HG03280 (cell line): ENCODE measurements around the gene ABCA1.
"Not testable (repeated sequence)": the region's sequence is repeated elsewhere in the genome, so short reads cannot be mapped to it uniquely, and the experiment has no call there.

ENCODE experiments used
- ATAC-seq: cut with Tn5 transposase; IDR thresholded peaks from one replicate; pipeline ENCODE4 v1.9.1; 2021; ENCODE audit warnings: mild to moderate bottlenecking, moderate library complexity; ENCODE audit not compliant: unreplicated experiment

The ABCA1 gene

DNA sequence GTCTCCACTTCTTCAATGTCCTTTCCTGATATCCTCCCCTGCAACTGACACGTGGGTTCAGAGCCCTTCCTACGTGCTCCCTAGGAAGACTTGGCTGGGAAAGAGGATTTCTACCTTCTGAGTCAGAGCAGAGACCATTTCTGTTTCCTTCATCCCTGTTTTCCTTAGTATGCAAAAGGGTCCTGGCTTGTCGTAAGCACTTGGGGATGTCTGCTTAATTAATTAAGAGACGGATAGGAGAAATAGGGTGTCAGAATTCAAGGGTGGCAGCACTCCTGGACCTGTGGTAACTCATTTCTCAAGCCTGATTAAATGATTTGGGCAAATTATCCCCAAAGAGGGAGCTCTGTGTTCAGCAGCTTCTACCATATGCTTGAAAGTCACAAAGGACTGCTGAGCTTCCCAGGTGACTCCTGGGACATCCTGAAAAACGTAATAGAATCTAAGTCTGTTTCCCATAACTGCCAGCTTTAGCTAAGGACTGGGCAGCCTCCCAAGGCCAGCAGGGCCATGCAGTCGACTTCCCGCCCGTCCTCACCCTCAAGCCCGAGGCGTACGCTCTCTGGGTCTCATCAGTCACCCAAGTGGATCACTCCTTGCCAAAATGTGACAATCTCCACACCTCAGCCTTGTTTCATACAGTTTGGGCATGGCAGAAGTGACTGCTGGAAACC lies 20.5 kb downstream of the ABCA1 start:
- no peak for ATAC-seq

DNA sequence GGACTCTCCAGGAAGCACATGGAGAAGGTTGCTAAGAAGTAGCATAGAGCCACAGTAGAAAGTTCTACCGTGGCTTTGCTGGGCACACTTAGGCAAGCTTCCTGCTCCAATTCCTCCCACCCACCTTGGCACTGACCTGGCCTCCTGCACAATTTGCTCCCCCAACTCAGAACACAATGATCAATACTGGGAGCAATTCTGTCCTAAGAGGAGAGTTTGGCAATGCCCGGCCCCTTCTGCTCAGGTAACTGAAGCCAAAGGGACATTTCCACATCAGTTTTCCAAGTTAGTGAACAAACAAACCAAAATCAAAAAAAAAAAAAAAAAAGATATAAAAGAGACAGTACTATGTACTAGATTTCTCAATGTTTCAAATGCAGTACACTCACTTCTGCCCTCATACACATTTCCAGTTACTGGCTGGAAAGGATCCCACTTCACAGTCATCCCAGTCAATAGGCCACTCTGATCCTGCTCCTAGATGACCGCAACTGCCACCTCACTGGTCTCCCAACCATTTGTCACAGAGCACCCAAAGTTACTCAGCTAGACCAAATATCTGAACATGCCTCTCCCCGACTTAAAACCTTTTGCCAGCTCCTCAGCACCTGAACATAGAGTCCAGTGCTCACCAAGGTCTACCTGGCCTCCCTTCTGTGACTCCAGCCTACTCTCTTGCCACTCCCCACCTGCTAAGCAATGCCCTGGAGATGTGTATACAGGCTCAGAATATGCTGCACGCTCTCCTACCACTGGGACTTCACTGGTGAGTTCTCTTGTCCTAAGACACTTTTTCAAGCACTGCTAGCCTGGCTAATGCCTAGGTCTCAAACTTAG lies 21.3 kb downstream of the ABCA1 start:
- ATAC-seq, result no peak

DNA sequence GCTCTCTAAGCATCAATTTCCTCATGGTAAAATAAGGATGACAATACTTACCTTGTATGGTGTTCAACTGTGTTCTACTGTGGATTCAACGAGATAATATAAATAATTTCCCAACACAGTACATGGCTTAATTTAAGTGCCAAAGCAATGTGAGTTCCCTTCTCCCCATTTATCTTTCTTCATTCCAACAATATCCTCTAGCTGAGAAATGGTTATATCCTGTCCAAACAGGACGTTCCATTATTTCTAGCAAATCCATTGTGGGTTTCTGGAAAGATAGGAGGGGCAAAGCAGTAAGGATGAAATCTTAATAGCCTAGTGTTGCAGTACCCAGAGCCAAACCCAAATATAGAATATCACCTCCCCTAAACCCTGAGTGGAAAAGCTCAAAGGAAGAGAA lies 22.0 kb downstream of the ABCA1 start:
- ATAC-seq, result no peak

DNA sequence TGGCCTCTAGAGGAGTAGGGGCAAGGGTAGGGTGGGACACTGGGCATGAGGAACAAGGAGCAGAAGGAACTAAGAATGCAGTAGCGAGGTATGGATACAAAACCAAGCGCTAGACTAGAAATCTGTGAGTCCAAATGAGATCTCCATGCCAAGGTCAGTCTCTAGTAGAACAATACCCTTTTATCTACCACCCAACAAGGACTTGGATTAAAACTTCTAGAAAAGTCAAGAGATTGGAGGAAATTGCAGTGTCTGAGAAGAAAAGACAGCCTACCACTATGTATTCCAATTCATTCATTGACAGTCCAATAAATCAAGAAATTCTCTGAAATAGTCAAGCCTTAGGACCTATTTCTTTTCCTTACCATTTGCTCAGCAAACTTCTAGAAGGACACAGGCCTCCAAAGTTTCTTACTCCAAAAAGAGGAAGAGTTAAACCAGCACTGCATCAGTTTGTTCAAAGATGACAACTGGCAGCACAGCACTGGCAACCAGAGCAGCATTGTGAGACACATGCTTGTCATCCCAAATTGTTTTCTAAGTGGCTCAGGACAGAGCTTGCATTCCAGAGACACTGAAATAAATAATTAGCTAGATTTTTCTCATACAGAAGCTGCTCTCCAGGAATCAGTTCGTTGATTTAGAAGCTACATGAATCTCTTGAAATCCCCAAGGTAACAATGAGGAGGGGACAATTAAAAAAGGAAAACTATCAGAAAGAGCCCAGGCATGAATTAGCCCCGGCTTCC lies 22.6 kb downstream of the ABCA1 start:
- no peak for ATAC-seq

DNA sequence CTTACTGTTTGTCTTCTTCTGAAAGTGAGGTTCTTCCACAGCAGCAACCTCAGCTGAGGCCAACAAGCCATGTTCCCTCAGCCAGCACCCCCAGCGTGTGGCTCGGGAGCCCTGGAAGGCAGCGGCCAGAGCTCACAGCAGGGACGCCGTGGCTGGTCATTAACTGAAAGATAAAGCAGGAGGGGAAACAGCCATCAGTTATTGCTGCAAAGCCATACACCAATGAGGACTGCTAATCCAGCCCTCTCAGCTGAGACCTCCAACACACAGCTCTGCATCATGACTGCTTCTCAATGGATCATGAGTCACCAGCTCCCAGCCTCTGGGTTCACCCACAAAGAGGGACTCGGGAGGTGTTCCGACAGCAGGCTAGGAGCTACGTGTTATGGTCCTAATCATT lies 24.3 kb downstream of the ABCA1 start:
- no peak for ATAC-seq

DNA sequence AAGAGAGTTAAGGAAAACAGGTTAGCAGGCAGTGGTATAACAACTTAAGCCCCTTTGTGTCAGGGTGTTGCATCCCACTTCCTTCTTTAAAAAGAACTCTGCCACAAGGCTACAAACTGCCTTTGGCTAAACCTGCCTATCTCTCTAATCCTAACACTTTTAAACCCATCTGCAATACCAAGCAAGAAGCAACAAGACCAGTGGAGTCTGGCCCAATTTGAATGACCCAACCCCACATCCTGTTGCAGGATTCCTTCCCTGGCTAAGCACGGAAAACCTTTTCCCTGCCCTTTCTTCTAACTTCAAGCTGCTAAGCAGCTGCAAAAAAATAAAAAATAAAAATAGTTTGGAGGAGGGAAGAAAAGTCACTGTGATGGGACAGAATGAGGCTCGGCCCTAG lies 27.1 kb downstream of the ABCA1 start:
- no peak for ATAC-seq

DNA sequence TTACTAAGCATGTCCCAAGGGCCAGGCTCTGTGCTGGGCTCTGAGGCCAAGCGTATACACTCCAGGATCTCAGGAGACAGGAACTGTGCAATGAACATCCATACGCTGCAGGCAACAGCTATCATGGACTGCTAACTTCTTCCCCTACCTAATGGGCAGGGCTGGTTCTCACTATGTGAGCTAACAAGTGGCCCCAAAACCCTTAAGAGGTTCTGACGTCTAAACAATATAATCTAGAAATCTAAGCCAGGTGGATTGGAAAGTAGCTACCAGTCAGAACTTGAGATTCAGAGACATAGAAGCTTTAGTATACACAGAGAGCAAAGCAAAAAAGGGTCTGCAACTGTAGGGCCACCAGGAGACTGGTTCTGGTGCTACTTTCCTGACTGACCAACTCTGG lies 27.6 kb downstream of the ABCA1 start:
- no peak for ATAC-seq

DNA sequence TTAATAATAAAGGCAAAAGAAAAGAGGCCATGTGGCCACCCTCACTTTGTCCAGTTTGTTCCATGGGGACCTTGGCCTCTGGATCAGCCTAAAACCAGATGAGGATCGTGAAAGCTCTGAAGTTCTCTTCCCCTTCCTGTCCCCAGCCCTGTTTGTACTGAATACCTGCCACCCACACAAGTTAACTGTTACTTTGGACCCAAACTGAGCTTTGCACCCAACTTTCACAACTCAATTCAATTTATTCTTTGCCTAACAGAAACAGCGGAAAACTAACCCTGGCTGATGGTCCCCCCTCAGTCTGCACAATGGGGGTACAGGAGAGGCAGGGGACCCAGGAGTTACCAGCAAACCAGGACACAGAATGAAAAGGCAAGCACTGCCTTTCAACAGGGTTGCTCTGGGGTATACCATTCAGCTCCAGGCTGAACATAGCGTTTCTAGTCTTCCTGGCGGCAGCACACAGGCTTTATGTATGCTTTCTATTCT lies 28.2 kb downstream of the ABCA1 start:
- ATAC-seq, result no peak

DNA sequence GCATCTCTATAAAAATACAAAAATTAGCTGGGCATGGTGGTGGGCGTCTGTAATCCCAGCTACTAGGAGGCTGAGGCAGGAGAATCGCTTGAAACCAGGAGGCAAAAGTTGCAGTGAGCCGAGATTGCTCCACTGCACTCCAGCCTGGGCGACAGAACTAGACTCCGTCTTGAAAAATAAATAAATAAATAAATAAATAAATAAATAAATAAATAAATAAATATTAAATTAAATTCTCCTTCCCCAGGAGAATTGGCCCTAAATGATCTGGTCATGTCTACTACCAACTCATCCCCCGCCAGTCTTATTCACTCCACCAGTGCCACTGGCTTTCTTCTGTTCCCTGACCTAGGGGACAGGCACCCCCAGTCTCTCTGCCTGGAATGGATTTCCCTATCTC lies 29.6 kb downstream of the ABCA1 start:
- ATAC-seq, result not testable (repeated sequence)

DNA sequence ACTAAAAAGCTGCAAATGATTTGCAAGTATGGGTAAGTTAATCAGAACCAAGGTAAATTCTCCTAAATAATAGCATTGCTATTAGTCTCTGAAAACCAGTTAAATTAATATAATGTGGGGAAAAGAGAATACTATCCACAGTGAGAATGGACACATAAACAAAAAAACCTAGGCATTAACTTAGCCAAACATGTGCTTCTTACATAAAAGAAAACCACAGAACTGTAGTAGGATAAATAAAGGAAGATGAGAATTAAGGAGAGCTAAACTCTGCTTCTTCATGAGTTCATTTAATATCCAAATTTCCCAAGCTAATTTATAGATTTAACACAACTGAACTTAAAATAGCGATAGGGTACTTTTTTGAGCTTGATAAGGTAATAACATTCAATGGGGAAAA lies 31.8 kb downstream of the ABCA1 start:
- ATAC-seq, result no peak

DNA sequence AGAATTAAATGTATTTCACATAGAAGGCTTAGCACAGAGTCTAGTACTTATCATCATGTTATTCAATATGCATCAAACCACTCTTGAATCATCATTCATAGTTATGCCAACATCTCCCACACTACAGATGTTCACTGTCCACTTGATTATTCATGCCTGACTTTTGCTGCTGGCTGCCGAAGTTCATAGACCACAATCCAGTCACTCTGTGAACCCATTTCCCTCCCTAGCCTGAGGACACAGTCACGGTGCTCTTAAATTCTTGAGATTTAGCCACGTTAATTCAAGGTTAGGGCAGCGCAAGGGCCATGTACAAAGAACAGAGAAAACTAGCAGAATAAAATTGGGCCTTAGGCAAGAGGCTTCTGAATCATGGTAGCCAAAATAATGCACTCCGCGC lies 32.4 kb downstream of the ABCA1 start:
- no peak for ATAC-seq

DNA sequence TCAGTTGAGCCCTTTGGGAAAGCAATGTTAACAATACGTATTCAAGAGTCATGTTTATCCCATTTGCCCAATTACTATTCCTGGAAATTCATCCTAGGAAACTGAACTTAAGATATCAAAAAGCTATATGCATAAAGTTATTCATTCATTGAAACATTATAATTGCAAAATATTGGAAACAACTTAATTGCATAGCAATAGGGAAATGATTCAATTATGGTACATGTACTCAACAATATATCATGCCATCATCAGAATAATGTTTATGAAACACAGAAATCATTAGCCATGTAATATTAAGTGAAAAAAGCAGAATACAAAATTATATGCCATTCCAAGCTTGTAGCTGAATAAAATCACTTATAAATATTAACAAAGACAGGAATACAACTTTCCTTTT lies 35.3 kb downstream of the ABCA1 start:
- no peak for ATAC-seq

DNA sequence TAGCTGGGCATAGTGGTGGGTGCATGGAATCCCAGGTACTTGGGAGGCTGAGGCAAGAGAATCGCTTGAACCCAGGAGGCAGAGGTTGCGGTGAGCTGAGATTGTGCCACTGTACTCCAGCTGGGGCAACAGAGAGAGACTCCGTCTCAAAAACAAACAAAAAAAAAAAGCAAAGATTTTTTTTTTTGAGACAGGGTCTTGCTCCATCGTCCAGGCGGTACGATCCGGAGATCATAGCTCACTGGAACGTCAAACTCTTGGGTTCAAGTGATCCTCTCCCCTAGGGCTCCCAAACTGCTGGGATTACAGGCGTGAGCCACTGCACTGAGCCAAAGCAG lies 37.6 kb downstream of the ABCA1 start:
- no peak for ATAC-seq

DNA sequence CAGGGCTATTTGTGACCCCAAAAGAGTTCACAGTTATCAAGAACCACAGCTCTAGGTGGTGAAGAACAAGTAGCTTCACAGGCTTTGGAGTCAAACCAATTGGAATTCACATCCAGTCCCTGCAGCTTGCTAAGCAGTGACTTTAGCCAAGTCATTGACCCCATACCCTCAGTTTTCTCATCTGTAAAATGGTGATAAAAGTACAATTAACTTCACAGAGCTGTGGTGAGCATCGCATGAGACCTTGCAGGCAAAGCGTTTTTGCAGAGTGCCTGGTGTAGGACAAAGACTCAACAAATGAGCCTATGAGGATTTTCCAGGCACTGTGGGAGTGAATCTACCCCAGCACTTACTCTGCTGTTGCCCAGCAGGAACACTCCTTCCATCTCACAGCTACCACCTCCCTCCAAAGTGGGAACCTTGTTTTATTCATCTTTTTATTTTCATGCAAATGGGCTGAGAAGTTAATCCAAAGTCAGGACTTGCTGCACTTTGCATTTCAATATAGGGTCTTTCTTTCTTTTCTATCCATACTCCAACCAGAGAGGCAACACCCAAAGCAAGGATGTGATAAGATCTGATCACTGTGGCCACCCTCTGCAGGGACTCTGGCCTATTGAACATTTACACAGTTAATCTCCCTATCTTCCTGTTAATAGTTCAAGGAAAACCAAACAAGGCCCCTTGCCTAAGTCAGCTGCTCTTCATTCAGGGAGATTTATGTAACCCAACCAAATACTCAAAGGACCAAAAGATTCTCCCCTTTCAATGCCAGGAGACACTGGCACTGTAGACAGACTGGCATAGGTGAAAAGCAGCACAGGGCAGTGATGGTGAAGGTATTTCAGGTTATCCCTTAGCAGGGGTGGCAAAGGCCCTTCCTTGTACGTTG lies 41.9 kb downstream of the ABCA1 start:
- ATAC-seq, result no peak

DNA sequence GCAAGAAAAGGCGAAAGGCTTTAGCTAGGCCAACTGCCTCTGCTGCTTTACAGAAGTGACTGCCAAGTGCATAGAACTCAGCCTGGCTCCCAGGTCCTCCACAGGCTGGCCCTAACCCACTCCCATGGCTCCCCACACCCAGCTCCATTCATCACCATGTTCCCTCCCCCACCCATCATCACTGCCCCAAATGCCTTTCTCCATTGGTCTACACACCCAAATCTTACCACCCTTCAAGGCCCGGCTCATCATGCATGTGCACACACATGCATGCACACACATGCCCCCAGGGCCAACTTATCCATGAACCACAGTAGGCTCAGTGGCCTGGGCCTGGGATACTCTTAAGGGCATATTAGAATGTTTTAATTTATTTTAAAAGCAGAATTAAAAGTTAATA lies 44.8 kb downstream of the ABCA1 start:
- no peak for ATAC-seq

DNA sequence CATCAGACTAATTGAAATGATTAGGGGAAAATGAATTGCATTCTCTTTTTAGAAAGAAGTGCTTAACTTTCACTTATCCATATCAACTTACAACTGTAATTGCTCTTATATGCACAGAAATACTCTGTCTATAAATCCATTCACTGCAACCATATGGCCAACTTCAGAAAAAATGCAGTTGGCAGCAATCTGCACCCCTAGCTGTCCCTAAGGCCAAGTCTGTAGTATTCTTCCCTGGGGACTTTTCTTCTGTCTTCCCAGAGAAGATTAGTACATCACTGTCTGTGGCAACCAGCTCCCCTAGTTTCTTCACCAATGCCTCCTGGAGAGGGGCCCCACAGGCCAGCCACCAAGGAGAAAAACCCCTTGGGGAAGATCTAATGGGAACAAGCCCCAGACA lies 45.4 kb downstream of the ABCA1 start:
- no peak for ATAC-seq

DNA sequence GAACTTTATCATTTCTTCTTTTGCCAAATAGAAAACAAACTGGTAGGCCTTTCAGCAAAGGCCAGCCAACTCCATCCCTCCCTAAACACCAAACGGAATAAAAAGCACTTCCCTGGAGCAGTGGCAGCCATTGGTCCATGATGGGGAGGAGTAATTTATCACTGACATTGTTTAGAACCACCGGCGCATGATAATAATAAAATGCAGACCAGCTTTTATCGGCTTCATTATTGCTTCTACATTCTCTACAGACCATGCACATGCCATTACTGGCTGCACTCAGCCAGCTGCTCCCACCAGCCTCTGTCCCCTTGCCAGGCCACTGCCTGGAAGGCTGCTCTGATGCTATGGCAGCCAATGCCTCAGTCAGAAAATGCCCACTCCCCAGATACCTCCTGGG lies 45.9 kb downstream of the ABCA1 start:
- ATAC-seq, result no peak

DNA sequence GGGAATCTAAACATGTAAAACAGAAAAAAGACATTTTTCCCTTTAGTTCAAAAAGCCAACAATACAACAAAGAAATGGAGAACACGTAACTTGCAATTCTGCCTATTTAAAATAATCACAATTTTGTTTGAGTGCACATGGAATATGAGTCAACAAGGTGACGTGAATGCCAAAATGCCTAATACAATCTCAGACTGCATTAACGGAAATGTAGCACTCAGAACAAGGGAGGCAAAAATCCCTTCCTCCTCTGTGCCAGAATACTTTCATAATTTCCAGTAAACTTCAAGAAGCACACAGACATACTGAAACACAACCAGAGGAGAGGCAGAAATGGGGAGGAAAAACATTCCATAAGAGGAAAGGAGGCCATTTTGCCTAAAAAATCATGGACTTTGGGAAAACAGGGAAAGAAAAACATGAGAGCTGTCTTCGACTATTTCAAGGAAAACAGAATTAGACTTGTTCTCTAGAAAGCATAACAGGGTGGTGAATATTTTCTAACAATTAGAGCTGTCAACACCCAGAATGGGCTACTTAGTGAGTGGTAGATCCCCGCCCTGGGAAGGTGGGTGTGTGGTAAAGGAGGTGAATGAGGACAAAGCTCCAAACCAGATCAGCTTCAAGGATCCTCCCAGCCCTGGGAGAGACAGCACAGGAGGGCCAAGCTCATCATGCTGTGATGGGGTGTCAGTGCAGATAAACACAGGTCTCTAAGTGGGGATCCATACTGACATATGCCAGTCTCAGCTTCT lies 48.2 kb downstream of the ABCA1 start:
- no peak for ATAC-seq

DNA sequence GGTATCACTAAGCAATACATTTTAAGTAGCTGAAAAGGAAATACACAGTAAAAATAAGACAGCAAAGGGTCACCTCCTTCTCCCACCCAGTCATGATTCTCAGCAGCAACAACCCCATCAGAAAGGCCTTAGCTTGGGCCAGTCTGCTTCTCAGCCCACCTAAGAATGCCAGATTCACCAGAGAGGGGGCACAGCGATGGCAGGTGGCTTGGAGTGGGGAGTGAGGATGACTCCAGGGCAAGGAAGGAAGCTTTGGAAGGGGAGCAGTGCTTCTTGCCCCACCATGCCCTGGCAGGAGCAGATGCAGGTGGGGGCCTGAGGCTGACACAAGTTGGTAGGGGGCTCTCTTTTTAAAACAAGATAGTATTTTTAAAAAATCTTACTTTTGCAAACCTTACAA lies 51.4 kb downstream of the ABCA1 start:
- no peak for ATAC-seq

DNA sequence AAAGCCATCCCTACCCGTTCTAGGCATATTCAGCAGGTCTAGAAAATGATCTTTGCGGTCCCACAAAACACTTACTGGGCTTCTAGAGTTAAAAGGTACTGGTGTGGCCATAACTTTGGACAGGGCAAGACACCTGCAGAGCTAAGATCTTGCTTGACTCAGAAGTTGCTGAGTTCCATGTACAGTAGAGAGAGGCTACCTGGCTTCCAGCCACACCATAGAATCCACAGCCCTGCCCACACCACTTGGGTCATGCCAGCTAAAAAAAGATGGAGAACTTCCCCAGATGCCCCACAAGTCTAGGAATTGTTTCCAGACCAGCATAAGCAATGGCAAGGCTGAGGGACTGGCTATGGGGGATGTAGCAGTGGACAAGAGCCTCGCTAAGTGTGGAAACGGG lies 52.1 kb downstream of the ABCA1 start:
- ATAC-seq, result no peak
